ENCODE measurements around the gene SPRN. TPM values are rescaled to one million over a fixed set of nuclear protein-coding genes. Genes with fewer than 3 reads are reported as not detected.
"Not testable (repeated sequence)": the region's sequence is repeated elsewhere in the genome, so short reads cannot be mapped to it uniquely, and the experiment has no call there.

SPRN gene
- total RNA-seq, 1 donor from 2014 or later: 4.0 TPM

GRCh38 chr10:133471300-133472109 lies 47.1 kb upstream of the SPRN start:
- no peak overlapping the region for H3K9ac ChIP-seq (ENCODE audit: low read length)
- TF ChIP-seq EZH2 (IDR thresholded peaks at IDR 0.05; ENCODE audit: insufficient read depth, low read length) (no peak), CTCF (IDR thresholded peaks at IDR 0.05; ENCODE audit: insufficient read depth, low read depth, low read length) (no peak)
- Mint-ChIP-seq H3K4me1 (ENCODE audit: low read depth, unreplicated experiment) (no peaks in the 10 kb centered on the region), H3K27me3 (ENCODE audit: low read depth, unreplicated experiment) (peaks cover 39% of the 10 kb centered on the region), H3K9me3 (ENCODE audit: unreplicated experiment) (peaks cover 16% of the 10 kb centered on the region), H3K36me3 (ENCODE audit: low read depth, unreplicated experiment) (peaks cover 5% of the 10 kb centered on the region), H3K4me3 (ENCODE audit: unreplicated experiment) (no peak overlapping the region), H3K27ac (ENCODE audit: unreplicated experiment) (no peak overlapping the region)
- H3K4me3 ChIP-seq (ENCODE audit: insufficient read depth, low read depth, low read length): no peak overlapping the region
- no peaks in the 10 kb centered on the region for H3K79me2 ChIP-seq (ENCODE audit: insufficient read depth, low read length)
- no peak for FAIRE-seq
- no peaks in the 10 kb centered on the region for H3K9me3 ChIP-seq (ENCODE audit: insufficient read depth, low read depth, low read length)
- no peaks in the 10 kb centered on the region for H3K36me3 ChIP-seq (ENCODE audit: insufficient read depth, low read length)
- H3K27me3 ChIP-seq (ENCODE audit: insufficient read depth, low read length): no peaks in the 10 kb centered on the region
- H2AFZ ChIP-seq (ENCODE audit: low read depth, low read length): no peak overlapping the region
- H3K4me1 ChIP-seq (ENCODE audit: insufficient read depth, low read length): no peaks in the 10 kb centered on the region
- DNase-seq (ENCODE audit: low read depth): no peak
- no peak overlapping the region for H3K27ac ChIP-seq (ENCODE audit: low read depth, low read length)
- H3K4me2 ChIP-seq (ENCODE audit: low read length): no peak overlapping the region
- H4K20me1 ChIP-seq (ENCODE audit: insufficient read depth, low read length): no peaks in the 10 kb centered on the region

GRCh38 chr10:133469205-133469604 lies 44.8 kb upstream of the SPRN start:
- H3K4me1 ChIP-seq (ENCODE audit: insufficient read depth, low read length); H3K79me2 ChIP-seq (ENCODE audit: insufficient read depth, low read length); H3K4me3 Mint-ChIP-seq (ENCODE audit: unreplicated experiment); H2AFZ ChIP-seq (ENCODE audit: low read depth, low read length); H3K36me3 ChIP-seq (ENCODE audit: insufficient read depth, low read length); FAIRE-seq; H3K36me3 Mint-ChIP-seq (ENCODE audit: low read depth, unreplicated experiment); H3K27ac ChIP-seq (ENCODE audit: low read depth, low read length); H3K4me2 ChIP-seq (ENCODE audit: low read length); H3K4me3 ChIP-seq (ENCODE audit: insufficient read depth, low read depth, low read length); H3K27ac Mint-ChIP-seq (ENCODE audit: unreplicated experiment); H4K20me1 ChIP-seq (ENCODE audit: insufficient read depth, low read length); H3K27me3 ChIP-seq (ENCODE audit: insufficient read depth, low read length); H3K9me3 ChIP-seq (ENCODE audit: insufficient read depth, low read depth, low read length); DNase-seq (ENCODE audit: low read depth); H3K9ac ChIP-seq (ENCODE audit: low read length); H3K4me1 Mint-ChIP-seq (ENCODE audit: low read depth, unreplicated experiment): not testable (repeated sequence)
- Mint-ChIP-seq H3K27me3 (ENCODE audit: low read depth, unreplicated experiment) (peaks cover 38% of the 10 kb centered on the region), H3K9me3 (ENCODE audit: unreplicated experiment) (peaks cover 14% of the 10 kb centered on the region)

- Histone ChIP-seq H3K27me3 (ENCODE audit: insufficient read depth, low read length) (no peaks in the 10 kb centered on the region), H3K27ac (ENCODE audit: low read depth, low read length) (no peak overlapping the region), H4K20me1 (ENCODE audit: insufficient read depth, low read length) (no peaks in the 10 kb centered on the region), H2AFZ (ENCODE audit: low read depth, low read length) (no peak overlapping the region), H3K9ac (ENCODE audit: low read length) (no peak overlapping the region), H3K4me2 (ENCODE audit: low read length) (no peak overlapping the region), H3K4me1 (ENCODE audit: insufficient read depth, low read length) (no peaks in the 10 kb centered on the region), H3K79me2 (ENCODE audit: insufficient read depth, low read length) (no peaks in the 10 kb centered on the region), H3K9me3 (ENCODE audit: insufficient read depth, low read depth, low read length) (no peaks in the 10 kb centered on the region), H3K36me3 (ENCODE audit: insufficient read depth, low read length) (no peaks in the 10 kb centered on the region), H3K4me3 (ENCODE audit: insufficient read depth, low read depth, low read length) (no peak overlapping the region)
- Mint-ChIP-seq H3K4me3 (ENCODE audit: unreplicated experiment) (no peak overlapping the region), H3K9me3 (ENCODE audit: unreplicated experiment) (peaks cover 19% of the 10 kb centered on the region), H3K27ac (ENCODE audit: unreplicated experiment) (no peak overlapping the region), H3K27me3 (ENCODE audit: low read depth, unreplicated experiment) (peaks cover 36% of the 10 kb centered on the region), H3K36me3 (ENCODE audit: low read depth, unreplicated experiment) (peaks cover 7% of the 10 kb centered on the region), H3K4me1 (ENCODE audit: low read depth, unreplicated experiment) (no peaks in the 10 kb centered on the region)
- FAIRE-seq (no peak), DNase-seq (ENCODE audit: low read depth) (no peak)
- no peak for TF ChIP-seq CTCF (IDR thresholded peaks at IDR 0.05; ENCODE audit: insufficient read depth, low read depth, low read length)
- TF ChIP-seq EZH2 (IDR thresholded peaks at IDR 0.05; ENCODE audit: insufficient read depth, low read length): no peak
Measured at GRCh38 chr10:133467286-133467911, 43.0 kb upstream of the SPRN start.

Data from astrocyte (in vitro differentiated cells and primary cell).